GM21576 (cell line): Measurements from ENCODE around the gene ZFP91.

Source experiments
- ATAC-seq: cut with Tn5 transposase; IDR thresholded peaks from one replicate; pipeline ENCODE4 v1.9.1; 2021; ENCODE audit warnings: mild to moderate bottlenecking, moderate library complexity; ENCODE audit not compliant: unreplicated experiment

Gene ZFP91

GRCh38 chr11:58582437-58582836, 3.6 kb downstream of the ZFP91 start:
- no peak for ATAC-seq

GRCh38 chr11:58586998-58587397, 8.1 kb downstream of the ZFP91 start:
- ATAC-seq: no peak

- no peak for ATAC-seq
Observed at GRCh38 chr11:58591659-58592058, 12.8 kb downstream of the ZFP91 start.

GRCh38 chr11:58592760-58593472, 14.1 kb downstream of the ZFP91 start:
- no peak for ATAC-seq

DNA sequence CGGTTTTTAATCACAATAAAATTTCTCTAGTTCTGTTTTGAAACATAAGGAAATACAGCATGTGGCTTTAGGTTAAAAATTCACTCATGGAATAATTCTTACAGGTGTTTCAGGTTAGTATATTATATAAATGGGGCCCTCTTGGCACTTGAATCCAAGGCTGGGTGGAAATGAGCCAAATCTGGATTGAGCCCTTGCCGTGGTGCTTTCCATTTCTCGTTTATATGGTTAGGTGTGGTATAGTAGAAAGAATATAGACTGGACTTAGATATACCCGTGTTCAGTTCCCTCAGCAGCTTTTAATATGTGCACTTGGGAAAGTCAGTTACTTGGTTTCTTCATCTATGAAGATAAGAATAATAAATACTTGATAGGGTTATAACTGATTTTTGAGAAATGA, 16.0 kb downstream of the ZFP91 start:
- no peak for ATAC-seq

- no peak for ATAC-seq
Observed at GRCh38 chr11:58596621-58597020, 17.8 kb downstream of the ZFP91 start.

DNA sequence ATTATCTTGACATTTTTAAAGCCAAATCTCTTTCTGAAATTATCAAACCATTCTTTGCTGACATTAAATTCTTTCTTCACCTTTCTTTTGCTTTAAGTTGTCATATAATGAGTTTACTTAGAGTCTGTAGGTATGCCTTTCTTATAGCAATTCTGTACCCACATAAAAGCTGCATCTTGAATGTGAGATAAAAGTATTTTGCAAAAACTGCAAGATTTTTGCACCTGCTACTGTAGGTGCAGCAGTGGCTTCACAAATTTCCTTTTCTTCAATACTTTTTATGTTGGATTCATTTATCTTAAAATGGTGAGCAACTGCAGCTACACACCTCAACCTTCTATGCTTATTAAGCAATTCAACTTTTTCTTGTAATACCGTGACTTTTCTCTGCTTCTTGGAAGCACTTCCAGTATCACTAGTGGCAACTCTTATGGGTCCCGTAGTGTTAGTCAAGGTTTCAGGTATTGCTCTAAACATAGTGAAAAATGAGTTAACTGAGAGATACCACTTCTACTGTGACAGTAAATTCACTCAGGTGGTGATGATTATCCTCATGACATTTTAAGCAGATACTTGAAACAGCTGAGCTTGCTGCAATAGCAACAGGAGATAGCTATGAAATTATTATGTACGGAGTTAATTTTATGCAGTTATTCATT, 18.8 kb downstream of the ZFP91 start:
- ATAC-seq: no peak

DNA sequence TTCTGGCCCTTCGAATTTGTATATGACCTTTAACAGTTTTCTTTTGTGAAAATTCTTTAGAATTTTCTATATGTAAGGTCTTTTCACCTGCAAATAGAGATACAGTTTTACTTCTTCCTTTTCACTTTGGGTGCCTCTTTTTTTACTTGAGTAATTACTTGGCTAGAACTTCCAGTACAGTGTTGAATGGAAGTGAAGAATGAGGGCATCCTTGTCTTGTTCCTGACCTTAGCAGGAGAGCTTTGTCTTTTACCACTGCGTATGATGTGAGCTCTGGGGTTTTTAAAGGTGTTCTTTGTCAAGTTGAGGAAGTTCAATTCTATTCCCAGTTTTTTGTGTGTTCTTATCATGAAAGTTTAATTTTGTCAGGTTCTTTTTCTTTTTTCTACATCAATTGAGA, 21.6 kb downstream of the ZFP91 start:
- ATAC-seq: no peak

GRCh38 chr11:58606930-58607714, 28.3 kb downstream of the ZFP91 start:
- no peak for ATAC-seq

- ATAC-seq: no peak
Observed at GRCh38 chr11:58608331-58608730, 29.5 kb downstream of the ZFP91 start.

GRCh38 chr11:58609723-58610122, 30.9 kb downstream of the ZFP91 start:
- ATAC-seq: no peak

- ATAC-seq: no peak
Observed at GRCh38 chr11:58613228-58613627, 34.4 kb downstream of the ZFP91 start.

GRCh38 chr11:58615559-58615958, 36.7 kb downstream of the ZFP91 start:
- no peak for ATAC-seq

GRCh38 chr11:58616594-58616993, 37.7 kb downstream of the ZFP91 start:
- ATAC-seq: no peak

DNA sequence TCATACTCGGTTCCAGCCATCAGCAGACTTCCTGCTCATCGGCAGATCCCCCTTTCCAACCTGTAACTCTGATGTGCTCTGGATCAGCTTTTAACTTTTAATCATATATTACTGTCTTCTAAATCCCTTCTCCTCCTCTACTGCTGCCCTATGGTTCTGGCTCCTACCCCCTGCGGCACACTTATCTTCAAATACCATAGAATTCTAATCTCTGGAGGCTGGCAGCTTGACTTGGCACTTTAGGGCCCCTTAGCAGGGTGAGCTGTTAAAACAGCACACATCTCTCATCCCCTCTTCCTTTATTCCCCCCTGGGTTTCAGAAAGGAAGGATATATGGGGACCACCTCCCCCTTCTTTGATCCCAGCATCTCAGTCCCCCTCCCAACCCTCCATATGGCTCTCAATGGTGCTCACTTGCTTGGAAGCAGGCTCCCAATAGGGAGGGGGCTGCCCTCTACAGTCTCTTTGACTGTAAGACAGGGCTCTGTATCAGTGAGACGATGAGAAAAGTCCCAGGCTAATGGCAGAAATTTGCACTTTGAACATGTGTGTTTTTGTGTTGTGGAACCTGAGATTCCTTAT, 39.2 kb downstream of the ZFP91 start:
- ATAC-seq: no peak

DNA sequence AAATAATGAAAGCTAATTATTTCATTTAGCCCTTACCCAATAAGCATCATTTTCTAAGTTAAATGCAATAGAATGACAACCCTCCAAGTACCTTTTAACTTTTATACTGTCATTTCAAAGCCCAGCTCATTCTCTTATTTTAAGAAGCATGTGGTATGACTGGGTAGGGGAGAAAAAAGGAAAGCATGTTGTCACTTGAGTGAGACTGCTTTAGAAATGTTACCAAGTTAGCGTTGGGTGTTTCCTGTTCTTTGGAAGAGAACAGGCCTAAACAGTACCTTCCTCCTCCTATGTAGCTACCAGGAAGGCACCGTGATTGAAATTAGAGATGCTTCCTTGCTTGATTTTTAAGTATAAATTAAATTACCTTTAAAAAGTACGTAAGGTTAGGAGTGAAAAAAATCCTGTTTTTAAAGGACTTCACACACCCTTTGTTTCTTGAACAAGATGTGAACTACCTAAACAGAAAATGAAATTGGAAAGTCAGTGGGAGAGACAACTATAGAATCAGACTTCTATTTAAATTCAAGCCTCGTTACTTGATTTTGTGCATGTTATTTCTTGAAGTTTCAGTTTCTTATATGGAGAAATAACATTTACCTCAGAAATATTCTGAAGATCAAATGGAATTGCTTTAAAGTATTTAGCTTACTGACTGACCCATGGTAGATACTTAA, 42.9 kb downstream of the ZFP91 start:
- ATAC-seq: no peak

- no peak for ATAC-seq
Observed at GRCh38 chr11:58622344-58622743, 43.5 kb downstream of the ZFP91 start, which contains the start of gene CNTF. Gene CNTF (plus strand): TSS chr11:58622665. CDS start chr11:58622753, 88 bp downstream.

DNA sequence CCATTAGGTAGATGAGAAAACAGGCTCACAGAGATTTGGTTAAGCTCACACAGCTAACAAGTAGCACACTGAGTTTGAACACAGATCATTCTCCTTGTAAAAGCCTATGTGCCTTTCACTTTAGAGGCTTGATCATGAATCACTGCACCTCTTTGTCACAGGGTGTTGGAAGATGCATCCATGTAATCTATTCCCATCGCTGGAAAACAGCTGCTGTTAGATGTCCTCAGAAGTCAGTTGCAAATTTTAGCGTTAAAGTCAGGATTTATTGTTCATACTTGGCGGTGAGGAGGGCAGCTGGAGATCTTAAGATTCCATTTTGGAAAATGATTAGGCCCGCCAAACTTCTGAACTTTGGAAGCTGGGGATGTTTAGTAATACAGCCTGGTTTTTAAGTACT, 46.2 kb downstream of the ZFP91 start:
- no peak for ATAC-seq

GRCh38 chr11:58625826-58626460, 47.1 kb downstream of the ZFP91 start:
- ATAC-seq: no peak

DNA sequence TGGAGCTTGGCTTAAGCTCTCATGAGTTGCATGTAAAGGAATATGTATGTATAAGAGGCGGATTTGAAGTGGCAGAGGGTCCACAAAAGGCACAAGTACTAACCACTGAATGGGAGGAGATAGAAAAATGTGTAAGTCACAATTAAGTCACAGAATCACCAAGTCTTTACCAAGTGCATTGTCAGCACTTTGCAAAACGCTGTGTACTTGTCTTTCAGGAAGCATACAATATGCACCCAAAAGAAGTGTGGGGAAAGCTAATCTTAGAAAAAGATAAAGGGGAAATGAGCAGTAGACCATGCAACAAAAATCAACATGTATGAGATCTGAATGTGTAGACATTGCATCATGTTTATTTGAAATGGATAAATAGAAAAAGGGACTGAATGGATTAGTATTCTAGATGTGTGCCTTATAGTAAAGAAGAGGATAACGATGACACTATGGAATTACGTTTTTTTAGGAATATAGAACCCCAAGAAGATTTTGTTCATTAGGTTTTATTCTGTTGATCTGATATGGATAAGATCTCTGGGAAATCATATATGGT, 48.1 kb downstream of the ZFP91 start:
- no peak for ATAC-seq
